ENCODE results near the gene TP53AIP1.

TP53AIP1 gene

DNA sequence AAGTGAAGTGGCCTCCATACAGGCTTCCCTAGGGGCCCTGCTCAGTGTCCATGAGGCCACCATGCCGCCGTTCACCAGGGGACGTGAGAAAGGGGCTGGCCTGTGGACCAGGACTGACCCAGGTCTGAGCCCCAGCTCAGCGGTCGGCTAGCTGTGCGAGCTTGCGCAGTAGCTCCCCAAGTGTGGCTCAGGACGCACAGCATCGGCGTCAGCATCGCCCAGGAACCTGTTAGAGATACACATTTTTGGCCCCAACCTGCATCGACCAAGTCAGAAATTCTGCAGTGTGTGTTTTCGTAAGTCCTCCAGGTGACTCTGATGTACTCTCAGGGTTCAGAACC, 429 bp downstream of the TP53AIP1 start:
- DNase-seq, result no peak

GRCh38 chr11:128941573-128942271, 949 bp downstream of the TP53AIP1 start:
- DNase-seq, result no peak

- DNase-seq, result no peak
Measured at GRCh38 chr11:128941110-128941509, 1.6 kb downstream of the TP53AIP1 start.

DNA sequence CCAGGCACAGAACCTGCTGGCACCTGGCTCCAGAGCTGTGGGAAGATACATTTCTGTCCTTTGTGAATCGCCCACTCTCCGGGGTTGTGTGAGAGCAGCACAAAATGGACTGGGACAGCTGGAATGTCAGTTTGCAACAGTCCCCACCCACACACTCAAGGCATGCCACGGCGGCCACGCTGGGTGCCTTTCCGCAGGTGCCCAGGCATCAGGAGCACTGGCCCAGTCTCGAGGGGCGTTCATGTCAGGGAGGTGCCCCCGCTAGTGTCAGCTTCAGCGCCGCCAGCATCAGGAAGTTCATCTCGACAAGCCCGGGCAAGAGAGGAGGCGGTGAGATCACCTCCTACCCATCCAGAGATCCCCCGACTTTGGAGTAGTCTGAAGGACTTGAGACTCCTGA, 2.1 kb downstream of the TP53AIP1 start:
- no peak for DNase-seq

- no peak for DNase-seq
Measured at GRCh38 chr11:128940156-128940555, 2.5 kb downstream of the TP53AIP1 start.

- no peak for DNase-seq
Measured at GRCh38 chr11:128939591-128939990, 3.1 kb downstream of the TP53AIP1 start.

DNA sequence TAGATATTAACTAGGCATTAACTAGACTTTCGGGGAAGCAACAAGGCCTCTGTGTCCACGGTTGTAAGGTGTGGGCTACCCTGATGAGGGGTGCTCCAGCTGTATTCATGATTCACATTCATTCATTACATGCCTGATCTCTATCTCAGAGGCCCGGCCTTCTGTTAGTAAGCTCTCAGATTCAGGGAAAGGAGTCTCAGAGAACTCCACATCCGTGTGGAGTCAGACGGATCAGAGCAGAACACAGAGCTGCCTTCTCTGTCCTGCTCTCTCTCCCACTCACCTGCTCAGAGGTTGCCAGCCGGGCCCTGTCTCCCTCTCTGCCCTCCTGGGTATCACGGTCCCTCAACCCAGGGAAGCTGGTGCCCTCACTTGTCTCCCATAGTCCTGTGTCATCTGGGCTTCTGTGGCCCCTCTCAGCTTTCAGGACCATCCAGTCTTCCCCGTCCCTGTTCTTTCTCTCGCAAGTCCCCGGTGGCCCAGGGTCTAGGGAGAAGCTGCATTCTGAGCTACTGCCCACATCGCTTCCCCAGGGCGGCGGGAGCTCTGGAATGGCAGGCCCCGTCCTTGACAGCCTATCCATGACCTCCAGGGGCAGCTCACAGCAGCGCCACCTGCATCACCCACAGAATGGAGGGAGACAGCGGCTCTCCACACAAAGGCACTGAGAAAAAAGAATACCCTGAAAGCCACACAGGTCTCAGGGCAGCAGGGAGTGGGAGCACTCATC, 4.3 kb downstream of the TP53AIP1 start:
- no peak for DNase-seq

GRCh38 chr11:128937480-128937879, 5.2 kb downstream of the TP53AIP1 start:
- DNase-seq, result no peak

GRCh38 chr11:128936606-128937251, 5.9 kb downstream of the TP53AIP1 start:
- DNase-seq, result no peak

DNA sequence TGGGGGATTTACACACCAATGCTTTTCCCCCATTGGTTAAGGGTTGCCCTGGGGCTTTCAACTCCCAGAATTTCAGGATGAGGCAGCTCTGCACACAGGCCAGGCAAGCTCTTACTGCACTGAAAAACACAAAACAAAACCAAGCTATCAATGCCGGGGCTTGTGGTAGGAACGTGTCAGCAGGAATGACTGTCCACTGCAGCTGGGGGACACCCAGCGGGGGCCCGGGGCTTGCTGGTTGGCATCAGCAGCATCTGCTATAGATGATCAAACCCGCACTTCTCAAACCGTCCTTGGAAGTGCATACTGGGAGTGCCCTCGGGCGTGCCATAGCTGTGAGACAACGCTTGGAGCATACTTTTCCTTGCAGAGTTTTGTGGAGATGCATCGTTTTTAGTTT, 7.7 kb downstream of the TP53AIP1 start:
- no peak for DNase-seq

DNA sequence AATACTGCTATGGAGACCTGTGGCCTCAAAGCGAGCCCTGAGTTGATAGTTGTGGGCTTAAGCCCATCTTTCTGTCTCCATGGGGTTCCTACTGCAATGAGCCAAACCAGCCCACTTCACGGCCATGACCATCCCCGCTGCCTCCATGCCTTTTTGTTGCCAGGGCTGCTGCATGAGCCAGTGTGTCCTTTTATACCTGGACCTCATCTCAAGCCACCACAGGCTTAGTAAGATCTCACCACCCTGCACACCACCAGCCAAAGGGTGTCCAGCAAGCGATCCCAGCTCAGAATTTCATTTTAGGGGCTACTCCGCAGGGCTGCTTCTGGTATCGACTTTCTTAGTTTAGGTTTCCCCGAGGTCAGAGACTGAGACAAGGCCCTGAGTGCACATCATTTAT, 8.3 kb downstream of the TP53AIP1 start:
- DNase-seq, result no peak

- no peak for DNase-seq
Measured at GRCh38 chr11:128933481-128934178, 9.0 kb downstream of the TP53AIP1 start.

DNA sequence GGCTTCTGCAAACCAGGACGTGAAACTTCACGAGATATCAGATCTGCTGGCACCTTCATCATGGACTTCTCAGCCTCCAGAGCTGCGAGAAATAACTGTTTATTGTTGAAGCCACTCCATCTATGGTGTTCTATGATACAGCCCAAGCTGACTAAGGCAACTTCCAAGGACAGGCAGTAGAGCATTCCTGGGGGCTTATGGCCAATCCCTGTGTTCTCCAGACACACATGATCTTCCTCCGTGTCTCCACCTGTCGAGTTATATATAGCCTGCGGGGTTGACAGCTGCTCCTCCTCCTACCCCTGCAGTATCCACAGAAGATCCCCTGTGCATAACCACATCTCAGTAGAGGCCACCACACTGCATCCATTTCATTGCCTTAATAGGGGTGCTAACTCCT, 11.0 kb downstream of the TP53AIP1 start:
- DNase-seq, result no peak

GRCh38 chr11:128931066-128931465, 11.6 kb downstream of the TP53AIP1 start:
- DNase-seq, result no peak

GRCh38 chr11:128929991-128930390, 12.7 kb downstream of the TP53AIP1 start:
- no peak for DNase-seq

DNA sequence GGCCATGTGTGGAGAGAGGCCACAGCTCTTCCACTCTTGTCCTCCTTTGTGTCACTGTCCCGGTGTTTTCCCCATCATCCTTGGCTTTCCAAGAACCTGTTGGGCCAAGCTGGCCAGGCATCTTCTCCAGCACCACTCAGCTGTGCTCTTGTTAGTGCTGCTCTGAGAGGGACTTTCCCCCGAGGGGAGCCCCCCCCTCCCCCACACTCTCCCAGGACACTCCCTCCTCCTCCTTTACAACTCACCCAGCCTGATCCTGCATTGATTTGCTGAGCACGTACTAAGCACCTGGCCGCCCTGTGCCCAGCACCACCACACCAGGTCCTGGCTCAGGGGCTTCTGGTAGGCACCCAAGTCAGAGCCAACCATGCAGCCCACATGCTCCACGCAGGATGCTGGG, 13.2 kb downstream of the TP53AIP1 start:
- no peak for DNase-seq

- DNase-seq, result no peak
Measured at GRCh38 chr11:128928400-128928799, 14.3 kb downstream of the TP53AIP1 start.

GRCh38 chr11:128927683-128928336, 14.9 kb downstream of the TP53AIP1 start:
- DNase-seq, result no peak

- DNase-seq, result no peak
Measured at GRCh38 chr11:128927108-128927461, 15.6 kb downstream of the TP53AIP1 start.

GRCh38 chr11:128926437-128927107, 16.1 kb downstream of the TP53AIP1 start:
- no peak for DNase-seq

- DNase-seq, result no peak
Measured at GRCh38 chr11:128926000-128926399, 16.7 kb downstream of the TP53AIP1 start.

- DNase-seq, result no peak
Measured at GRCh38 chr11:128925250-128925600, 17.4 kb downstream of the TP53AIP1 start.
